Caco-2 (cell line): ENCODE data around the gene ZNF552. TPM values are rescaled to one million over a fixed set of nuclear protein-coding genes. Genes with fewer than 3 reads are reported as not detected.

Experiments used
- BruUV-seq: library from RNA; stranded (reverse); fragments of 400-500 nt; replicated peaks from 2 replicates; lab custom pipeline; 2021; lab: Mats Ljungman, UMichigan
- CTCF ChIA-PET: fragments of 300-600 bp; sonication (Branson Sonifier 250); formaldehyde crosslinking; loops from one replicate; lab custom pipeline; 2022; ENCODE audit warnings: antibody characterized with exemption; lab: Charles Lee
- POLR2A ChIA-PET: fragments of 300-600 bp; sonication (Branson Sonifier 250); formaldehyde crosslinking; loops from one replicate; lab custom pipeline; 2022; ENCODE audit warnings: antibody characterized with exemption; lab: Charles Lee
- DNase-seq, 2 experiments: peaks; one replicate each; pipeline versions ENCODE4 v3.0.0 to v3.0.0-alpha.2; 2020 to 2022
- H3K27me3 ChIP-seq: replicated peaks from 2 replicates; pipeline ENCODE4 v1.6.0; 2011; ENCODE audit warnings: low read length; ENCODE audit not compliant: control insufficient read depth, insufficient read depth
- H3K36me3 ChIP-seq: 2 replicates; pipeline ENCODE4 v1.5.1; 2011; ENCODE audit warnings: low read length; ENCODE audit not compliant: control insufficient read depth, insufficient read depth
- H3K4me1 ChIP-seq: fragments of 250-450 bp; sonication (Bioruptor Pico); 2 replicates; pipeline ENCODE4 v1.5.1; 2020; ENCODE audit warnings: mild to moderate bottlenecking
- H3K4me3 ChIP-seq: 2 replicates; pipeline ENCODE4 v1.5.1; 2011; ENCODE audit warnings: low read depth, mild to moderate bottlenecking, control low read depth, low read length
- H3K9me3 ChIP-seq: fragments of 250-450 bp; sonication (Bioruptor Pico); 2 replicates; pipeline ENCODE4 v1.5.1; 2020; ENCODE audit warnings: mild to moderate bottlenecking, moderate library complexity
- H3K27ac Mint-ChIP-seq: one replicate; pipeline ENCODE4 v1.8.0; 2022; ENCODE audit warnings: mixed read lengths; ENCODE audit not compliant: unreplicated experiment
- H3K27me3 Mint-ChIP-seq: one replicate; pipeline ENCODE4 v1.8.0; 2022; ENCODE audit warnings: mixed read lengths; ENCODE audit not compliant: insufficient read depth, unreplicated experiment
- H3K36me3 Mint-ChIP-seq: one replicate; pipeline ENCODE4 v1.8.0; 2022; ENCODE audit warnings: mild to moderate bottlenecking, mixed read lengths; ENCODE audit not compliant: insufficient read depth, unreplicated experiment
- H3K4me1 Mint-ChIP-seq: one replicate; pipeline ENCODE4 v1.8.0; 2022; ENCODE audit warnings: low read depth, mixed read lengths; ENCODE audit not compliant: unreplicated experiment
- H3K4me3 Mint-ChIP-seq: one replicate; pipeline ENCODE4 v1.8.0; 2022; ENCODE audit warnings: mild to moderate bottlenecking, moderate library complexity, mixed read lengths; ENCODE audit not compliant: unreplicated experiment
- H3K9me3 Mint-ChIP-seq: one replicate; pipeline ENCODE4 v1.8.0; 2022; ENCODE audit warnings: mixed read lengths; ENCODE audit not compliant: unreplicated experiment
- CTCF ChIP-seq, 2 experiments: fragments of 200-600 bp in 1 of 2; IDR thresholded peaks; 1 replicate in 1 of 2; 2 replicates in 1 of 2; pipeline versions ENCODE4 v1.5.1 to v1.8.0; 2011 to 2022; ENCODE audit warnings: antibody characterized with exemption in 1 of 2, control low read depth in 1 of 2, inconsistent platforms in 1 of 2, low read depth in 1 of 2, low read length in 1 of 2, mild to moderate bottlenecking in 1 of 2, moderate library complexity in 1 of 2; ENCODE audit not compliant: insufficient read depth in 1 of 2, severe bottlenecking in 1 of 2, unreplicated experiment in 1 of 2
- intact Hi-C: fragments of 100-400 bp; cut with micrococcal nuclease; formaldehyde crosslinking; loops from one replicate; pipeline ENCODE4 v1.10.0; 2022; ENCODE audit not compliant: unreplicated experiment
- total RNA-seq: library from RNA; stranded (reverse); gene quantifications from 2 replicates; pipeline ENCODE4 v1.2.3, GENCODE V29; 2022

ZNF552 gene
- total RNA-seq, 1 experiment from 2014 or later, result 48.2 TPM

GRCh38 chr19:57759096-57759495 is 55.6 kb downstream of the ZNF552 start:
- Histone ChIP-seq H3K9me3 (no peaks in the 10 kb centered on the region), H3K4me1 (no peaks in the 10 kb centered on the region), H3K4me3 (no peak overlapping the region), H3K36me3 (peaks cover 5% of the 10 kb centered on the region), H3K27me3 (no peaks in the 10 kb centered on the region)
- no peak for TF ChIP-seq CTCF (IDR thresholded peaks at IDR 0.05; ENCODE audit: insufficient read depth in 1 of 2, low read depth in 1 of 2, low read length in 1 of 2, severe bottlenecking in 1 of 2, unreplicated experiment in 1 of 2)
- H3K27me3 Mint-ChIP-seq, result no peaks in the 10 kb centered on the region
- H3K4me1 Mint-ChIP-seq, result no peaks in the 10 kb centered on the region
- POLR2A ChIA-PET, result no interaction called here
- intact Hi-C loops, result no loop called here
- peaks cover 46% of the 10 kb centered on the region for H3K36me3 Mint-ChIP-seq
- no peak for DNase-seq
- H3K9me3 Mint-ChIP-seq, result no peaks in the 10 kb centered on the region
- BruUV-seq, result no TSS peak
- H3K4me3 Mint-ChIP-seq, result no peak overlapping the region
- CTCF ChIA-PET, result no interaction called here
- no peak overlapping the region for H3K27ac Mint-ChIP-seq

GRCh38 chr19:57757941-57758340 is 56.8 kb downstream of the ZNF552 start:
- intact Hi-C loops, result no loop called here
- Mint-ChIP-seq H3K27me3 (no peaks in the 10 kb centered on the region), H3K27ac (no peak overlapping the region), H3K36me3 (peaks cover 52% of the 10 kb centered on the region), H3K9me3 (no peaks in the 10 kb centered on the region), H3K4me1 (no peaks in the 10 kb centered on the region), H3K4me3 (no peak overlapping the region)
- DNase-seq, result no peak
- ChIA-PET CTCF (interaction anchor here (0.6 kb wide), 1 partner anchor 124 kb away, joined by 3 read pairs; no protein-coding TSS in a partner anchor), POLR2A (interaction anchor here (0.5 kb wide), 1 partner anchor 11 kb away, joined by 3 read pairs; no protein-coding TSS in a partner anchor)
- Histone ChIP-seq H3K4me3 (no peak overlapping the region), H3K9me3 (peaks cover 8% of the 10 kb centered on the region), H3K27me3 (no peaks in the 10 kb centered on the region), H3K36me3 (peaks cover 12% of the 10 kb centered on the region), H3K4me1 (no peaks in the 10 kb centered on the region)
- TF ChIP-seq CTCF (IDR thresholded peaks at IDR 0.05; ENCODE audit: insufficient read depth in 1 of 2, low read depth in 1 of 2, low read length in 1 of 2, severe bottlenecking in 1 of 2, unreplicated experiment in 1 of 2), result no peak
- no TSS peak for BruUV-seq

Other genes starting within 250 kb of the ZNF552 start
- 5.5 and 6.1 TPM in 2 replicates for gene ZNF416, start 236.0 kb downstream of the ZNF552 start, total RNA-seq
- gene ZIK1, start 230.8 kb downstream of the ZNF552 start, total RNA-seq, result not detected in 2 replicates
- 8.6 and 8.8 TPM in 2 replicates for gene ZNF530, start 215.0 kb downstream of the ZNF552 start, total RNA-seq
- 6.6 and 6.8 TPM in 2 replicates for gene ZNF134, start 200.7 kb downstream of the ZNF552 start, total RNA-seq
- gene ZNF211, start 181.7 kb downstream of the ZNF552 start, total RNA-seq, result 10.5 and 13.3 TPM in 2 replicates
- not detected in 2 replicates for gene ZSCAN4, start 146.0 kb downstream of the ZNF552 start, total RNA-seq
- 12.7 and 14.8 TPM in 2 replicates for gene ZNF551, start 132.9 kb downstream of the ZNF552 start, total RNA-seq
- not detected in 2 replicates for gene ZNF154, start 105.7 kb downstream of the ZNF552 start, total RNA-seq
- gene ZNF671, start 87.3 kb downstream of the ZNF552 start, total RNA-seq, result not detected in 2 replicates
- 15.6 and 16.0 TPM in 2 replicates for gene ZNF776, start 68.1 kb downstream of the ZNF552 start, total RNA-seq
- 6.2 and 9.1 TPM in 2 replicates for gene ZNF586, start 45.2 kb downstream of the ZNF552 start, total RNA-seq
- 32.5 and 35.4 TPM in 2 replicates for gene ZNF587B, start 15.4 kb upstream of the ZNF552 start, total RNA-seq
- 70.5 and 78.0 TPM in 2 replicates for gene ZNF587, start 34.9 kb upstream of the ZNF552 start, total RNA-seq
- 8.3 and 9.4 TPM in 2 replicates for gene ZNF814, start 74.1 kb upstream of the ZNF552 start, total RNA-seq
- gene ZNF417, start 101.7 kb upstream of the ZNF552 start, total RNA-seq, result 16.6 and 19.2 TPM in 2 replicates
- 0.50 and 0.51 TPM in 2 replicates for gene ZNF418, start 120.5 kb upstream of the ZNF552 start, total RNA-seq
- gene ZNF256, start 132.8 kb upstream of the ZNF552 start, total RNA-seq, result 1.5 and 1.9 TPM in 2 replicates
- 0.45 TPM in 1 of 2 replicates, not detected in the other for gene C19orf18, start 159.6 kb upstream of the ZNF552 start, total RNA-seq
- 13.0 and 13.9 TPM in 2 replicates for gene ZNF606, start 187.9 kb upstream of the ZNF552 start, total RNA-seq
- gene ZSCAN1, start 219.1 kb upstream of the ZNF552 start, total RNA-seq, result not detected in 2 replicates
- gene ZNF135, start 244.4 kb upstream of the ZNF552 start, total RNA-seq, result not detected in 2 replicates